GM23338 (cell line): Measurements from ENCODE around the gene MTX3. TPM values are rescaled to one million over a fixed set of nuclear protein-coding genes. Genes with fewer than 3 reads are reported as not detected.

ENCODE experiments used
- ATAC-seq: fragments of 200-7000 bp; cut with Tn5 transposase; 3 replicates; pipeline ENCODE4 v1.9.1; 2020
- DNase-seq: peaks from one replicate; pipeline ENCODE4 v3.0.0-alpha.2; 2015; ENCODE audit warnings: low spot score
- H2AFZ ChIP-seq: fragments of 200-600 bp; sonication (generic); 2 replicates; pipeline ENCODE4 v1.8.0; 2016; ENCODE audit warnings: antibody characterized with exemption, mild to moderate bottlenecking, moderate library complexity
- H3F3A ChIP-seq: fragments of 200-600 bp; sonication (generic); replicated peaks from 2 replicates; pipeline ENCODE4 v1.8.0; 2017; ENCODE audit warnings: antibody characterized with exemption, mixed run types, low read depth
- H3K27ac ChIP-seq: fragments of 200-600 bp; sonication (generic); 2 replicates; pipeline ENCODE4 v1.6.1; 2016; ENCODE audit warnings: low read depth
- H3K27me3 ChIP-seq: fragments of 200-600 bp; sonication (generic); 2 replicates; pipeline ENCODE4 v1.8.0; 2016; ENCODE audit warnings: mild to moderate bottlenecking, mixed run types, moderate library complexity; ENCODE audit not compliant: insufficient read depth
- H3K36me3 ChIP-seq: fragments of 200-600 bp; sonication (generic); 2 replicates; pipeline ENCODE4 v1.8.0; 2016; ENCODE audit warnings: mild to moderate bottlenecking; ENCODE audit not compliant: insufficient read depth
- H3K4me1 ChIP-seq: fragments of 200-600 bp; sonication (generic); 2 replicates; pipeline ENCODE4 v1.8.0; 2016; ENCODE audit warnings: mild to moderate bottlenecking, moderate library complexity; ENCODE audit not compliant: insufficient read depth
- H3K4me2 ChIP-seq: fragments of 200-600 bp; sonication (generic); 2 replicates; pipeline ENCODE4 v1.7.1; 2017; ENCODE audit warnings: mixed run types
- H3K4me3 ChIP-seq: fragments of 200-600 bp; sonication (generic); 2 replicates; pipeline ENCODE4 v1.6.1; 2016; ENCODE audit warnings: mixed run types
- H3K79me2 ChIP-seq: fragments of 200-600 bp; sonication (generic); replicated peaks from 2 replicates; pipeline ENCODE4 v1.8.0; 2017; ENCODE audit warnings: mild to moderate bottlenecking; ENCODE audit not compliant: insufficient read depth
- H3K9me2 ChIP-seq: fragments of 200-600 bp; sonication (generic); 2 replicates; pipeline ENCODE4 v1.8.0; 2017; ENCODE audit not compliant: insufficient read depth
- H4K20me1 ChIP-seq: fragments of 200-600 bp; sonication (generic); replicated peaks from 2 replicates; pipeline ENCODE4 v1.8.0; 2017; ENCODE audit warnings: mild to moderate bottlenecking; ENCODE audit not compliant: insufficient read depth
- H3K27ac Mint-ChIP-seq: 2 replicates; pipeline ENCODE4 v1.8.0; 2020; ENCODE audit warnings: inconsistent platforms, mild to moderate bottlenecking, moderate library complexity, mixed read lengths
- H3K27me3 Mint-ChIP-seq: 3 replicates; pipeline ENCODE4 v1.8.0; 2022; ENCODE audit warnings: low read depth, mild to moderate bottlenecking, moderate library complexity, mixed read lengths, inconsistent platforms; ENCODE audit not compliant: insufficient read depth, poor library complexity
- H3K36me3 Mint-ChIP-seq: 3 replicates; pipeline ENCODE4 v1.8.0; 2021; ENCODE audit warnings: low read depth, mild to moderate bottlenecking, inconsistent platforms, moderate library complexity, mixed read lengths
- H3K4me1 Mint-ChIP-seq: 3 replicates; pipeline ENCODE4 v1.8.0; 2020; ENCODE audit warnings: mild to moderate bottlenecking, inconsistent platforms, mixed read lengths
- H3K4me3 Mint-ChIP-seq: 3 replicates; pipeline ENCODE4 v1.8.0; 2021; ENCODE audit warnings: moderate library complexity, mild to moderate bottlenecking, inconsistent platforms, mixed read lengths
- H3K9me3 Mint-ChIP-seq: 3 replicates; pipeline ENCODE4 v1.8.0; 2020; ENCODE audit warnings: moderate library complexity, mild to moderate bottlenecking, inconsistent platforms, mixed read lengths
- CREB1 ChIP-seq: fragments of 250-450 bp; sonication (Bioruptor Pico); IDR thresholded peaks from 2 replicates; pipeline ENCODE4 v1.5.0; 2020; ENCODE audit warnings: low read depth, mild to moderate bottlenecking, moderate library complexity
- CTCF ChIP-seq, 2 experiments: fragments of 200-600 bp in 1 of 2; sonication (generic) in 1 of 2; conservative IDR thresholded peaks; 2 replicates each; pipeline versions ENCODE4 v1.5.1 to v1.6.1; 2016 to 2017; ENCODE audit warnings: antibody characterized with exemption in 2 of 2, low read depth in 2 of 2, mild to moderate bottlenecking in 2 of 2, moderate library complexity in 1 of 2
- EZH2 ChIP-seq: fragments of 200-600 bp; sonication (generic); IDR thresholded peaks from one replicate; pipeline ENCODE4 v1.8.0; 2017; ENCODE audit warnings: antibody characterized with exemption, mild to moderate bottlenecking, low read depth; ENCODE audit not compliant: unreplicated experiment
- EZH2phosphoT487 ChIP-seq: fragments of 200-600 bp; sonication (generic); IDR thresholded peaks from one replicate; pipeline ENCODE4 v1.8.1; 2018; ENCODE audit warnings: antibody characterized with exemption; ENCODE audit not compliant: unreplicated experiment
- JUNB ChIP-seq: IDR thresholded peaks from one replicate; pipeline ENCODE4 v1.6.1; 2016; ENCODE audit warnings: antibody characterized with exemption; ENCODE audit not compliant: unreplicated experiment
- NANOG ChIP-seq: IDR thresholded peaks from 2 replicates; pipeline ENCODE4 v1.6.1; 2016; ENCODE audit warnings: antibody characterized with exemption, borderline replicate concordance
- REST ChIP-seq: IDR thresholded peaks from one replicate; pipeline ENCODE4 v1.6.1; 2018; ENCODE audit warnings: antibody characterized with exemption; ENCODE audit not compliant: unreplicated experiment
- ZNF331 ChIP-seq: fragments of 250-450 bp; sonication (Bioruptor Pico); IDR thresholded peaks from 2 replicates; pipeline ENCODE4 v1.5.0; 2020; ENCODE audit warnings: low read depth, mild to moderate bottlenecking, moderate library complexity
- ZNF462 ChIP-seq: fragments of 250-450 bp; sonication (Bioruptor Pico); IDR thresholded peaks from 2 replicates; pipeline ENCODE4 v1.5.0; 2020; ENCODE audit warnings: mild to moderate bottlenecking, moderate library complexity
- polyA plus RNA-seq: library from polyadenylated mRNA; unstranded; fragments of >200 nt; fragmentation: Nextera tagmentation; extraction: Ambion mirVana; gene quantifications from 2 replicates; pipeline ENCODE4 v1.2.1, GENCODE V29; 2016
- total RNA-seq: library from RNA; depleted of rRNA; stranded (reverse); fragments of >200 nt; shearing (Covaris generic); gene quantifications from 2 replicates; pipeline ENCODE4 v1.2.3, GENCODE V29; 2014
- TF ChIP-seq, protein P1 (sequence below): IDR thresholded peaks from 2 replicates; pipeline ENCODE4 v1.6.1; 2016; ENCODE audit warnings: antibody characterized with exemption

MTX3 gene
- total and polyA plus RNA-seq, 2 experiments from 2014 or later = 11.3 to 33.8 TPM

DNA sequence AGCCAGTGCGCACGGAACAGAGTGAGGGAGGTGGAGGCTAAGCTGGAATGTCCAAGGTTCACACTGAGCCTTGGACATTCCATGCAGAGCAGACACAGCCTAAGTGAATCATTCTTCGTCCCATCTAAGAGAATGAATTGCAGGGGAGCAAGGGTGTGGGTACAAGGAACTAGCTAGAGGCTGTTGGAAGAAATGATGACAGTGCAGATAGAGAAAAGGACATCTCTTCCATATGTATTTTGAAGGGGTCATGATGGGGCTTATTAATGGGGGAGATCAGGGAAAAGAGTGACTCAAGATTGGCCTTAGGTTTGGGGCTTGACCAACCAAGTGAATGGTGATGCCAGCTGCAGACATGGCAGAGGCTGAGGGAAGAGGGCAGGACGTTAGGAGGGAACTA, 59.2 kb downstream of the MTX3 start:
- no peaks in the 10 kb centered on the region for H3K27me3 Mint-ChIP-seq
- Histone ChIP-seq H3K27me3 (no peaks in the 10 kb centered on the region), H3K4me1 (no peaks in the 10 kb centered on the region), H4K20me1 (no peaks in the 10 kb centered on the region), H3K79me2 (no peaks in the 10 kb centered on the region), H2AFZ (no peak overlapping the region), H3K9me2 (no peaks in the 10 kb centered on the region), H3K27ac (no peak overlapping the region), H3F3A (no peaks in the 10 kb centered on the region), H3K4me2 (no peak overlapping the region), H3K36me3 (no peaks in the 10 kb centered on the region), H3K4me3 (no peak overlapping the region)
- ATAC-seq (no peak), DNase-seq (no peak)
- H3K9me3 Mint-ChIP-seq = no peaks in the 10 kb centered on the region
- H3K36me3 Mint-ChIP-seq = no peaks in the 10 kb centered on the region
- no peak for TF ChIP-seq JUNB
- H3K4me3 Mint-ChIP-seq = no peak overlapping the region
- peaks cover under 1% of the 10 kb centered on the region; the same call in 2 of the 3 replicates for H3K4me1 Mint-ChIP-seq
- H3K27ac Mint-ChIP-seq = no peak overlapping the region

- Mint-ChIP-seq H3K27me3 (no peaks in the 10 kb centered on the region), H3K36me3 (no peaks in the 10 kb centered on the region), H3K9me3 (no peaks in the 10 kb centered on the region), H3K4me3 (no peak overlapping the region), H3K27ac (no peak overlapping the region), H3K4me1 (peaks cover 5% of the 10 kb centered on the region; the same call in 2 of the 3 replicates)
- DNase-seq (no peak), ATAC-seq (no peak)
- H3K9me2 ChIP-seq = no peaks in the 10 kb centered on the region
- H3K4me1 ChIP-seq = no peaks in the 10 kb centered on the region
- H3K4me2 ChIP-seq = no peak overlapping the region
- no peaks in the 10 kb centered on the region for H4K20me1 ChIP-seq
- no peak overlapping the region for H3K4me3 ChIP-seq
- no peaks in the 10 kb centered on the region for H3F3A ChIP-seq
- H3K79me2 ChIP-seq = no peaks in the 10 kb centered on the region
- no peaks in the 10 kb centered on the region for H3K27me3 ChIP-seq
- no peaks in the 10 kb centered on the region for H3K36me3 ChIP-seq
- no peak overlapping the region for H3K27ac ChIP-seq
- H2AFZ ChIP-seq = no peak overlapping the region
- TF ChIP-seq ZNF331 (CRISPR knock-in tag) (no peak), EZH2 (no peak), CTCF (conservative IDR thresholded peaks at IDR 0.05; ENCODE audit: low read depth in 2 of 2) (no peak), EZH2phosphoT487 (no peak), JUNB (no peak), REST (no peak), NANOG (no peak), ZNF462 (no peak), CREB1 (CRISPR knock-in tag) (no peak)
- TF ChIP-seq, protein P1, sequence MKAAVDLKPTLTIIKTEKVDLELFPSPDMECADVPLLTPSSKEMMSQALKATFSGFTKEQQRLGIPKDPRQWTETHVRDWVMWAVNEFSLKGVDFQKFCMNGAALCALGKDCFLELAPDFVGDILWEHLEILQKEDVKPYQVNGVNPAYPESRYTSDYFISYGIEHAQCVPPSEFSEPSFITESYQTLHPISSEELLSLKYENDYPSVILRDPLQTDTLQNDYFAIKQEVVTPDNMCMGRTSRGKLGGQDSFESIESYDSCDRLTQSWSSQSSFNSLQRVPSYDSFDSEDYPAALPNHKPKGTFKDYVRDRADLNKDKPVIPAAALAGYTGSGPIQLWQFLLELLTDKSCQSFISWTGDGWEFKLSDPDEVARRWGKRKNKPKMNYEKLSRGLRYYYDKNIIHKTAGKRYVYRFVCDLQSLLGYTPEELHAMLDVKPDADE = no peak
Observed at GRCh38 chr5:79931409-79931808, 59.7 kb downstream of the MTX3 start.
